ENCODE results near the gene RAB11FIP5. TPM values are rescaled to one million over a fixed set of nuclear protein-coding genes. Genes with fewer than 3 reads are reported as not detected.

RAB11FIP5 gene
- total and polyA plus RNA-seq, 10 of the 15 experiments (the other 5 are each of a cell fraction or from before 2014, with no cell fraction given) = 0.03 to 0.20 (median 0.06) TPM; not detected in 6

DNA sequence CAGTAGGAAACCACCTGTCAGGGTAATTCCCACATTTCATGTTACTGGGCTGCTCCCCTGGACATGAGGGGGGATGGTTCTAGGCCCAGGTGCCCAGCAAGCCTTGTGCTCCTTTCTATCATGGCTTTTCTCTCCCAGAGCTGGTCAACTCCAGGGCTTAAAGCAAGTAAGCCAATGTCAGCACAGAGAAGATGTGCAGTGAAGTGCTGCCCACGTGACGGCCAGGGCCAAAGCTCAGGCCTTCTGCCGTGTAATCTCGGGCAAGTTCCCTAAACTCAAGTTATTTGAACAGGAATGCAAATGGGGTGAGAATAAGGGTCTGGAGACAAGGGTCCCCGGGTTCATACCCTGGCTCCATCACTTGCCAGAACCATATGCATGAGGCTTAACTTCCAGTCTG, 57.8 kb downstream of the RAB11FIP5 start:
- Histone ChIP-seq H3K27me3 (replicated peaks in 1 of 2; ENCODE audit: control insufficient read depth in 2 of 2, insufficient read depth in 2 of 2, low read length in 1 of 2) (no peaks in the 10 kb centered on the region), H3K4me2 (ENCODE audit: control insufficient read depth, insufficient read depth) (no peak overlapping the region), H3K27ac (ENCODE audit: control insufficient read depth, insufficient read depth) (no peak overlapping the region), H3K4me3 (no peak overlapping the region), H2AFZ (ENCODE audit: control insufficient read depth, low read depth, low read length) (no peak overlapping the region), H3K79me2 (ENCODE audit: control insufficient read depth, insufficient read depth, low read length) (no peaks in the 10 kb centered on the region), H3K4me1 (ENCODE audit: control insufficient read depth, insufficient read depth, low read length) (no peaks in the 10 kb centered on the region), H3K36me3 (ENCODE audit: control insufficient read depth in 2 of 2, insufficient read depth in 2 of 2, low read length in 1 of 2) (no peaks in the 10 kb centered on the region), H3K9me3 (replicated peaks; ENCODE audit: control insufficient read depth, insufficient read depth, low read length) (no peaks in the 10 kb centered on the region; the same call in 2 of the 3 replicates), H4K20me1 (ENCODE audit: control insufficient read depth, insufficient read depth) (no peaks in the 10 kb centered on the region), H3K9ac (ENCODE audit: control insufficient read depth, insufficient read depth, low read length) (no peak overlapping the region)
- in situ Hi-C loops (cut with MboI) (no loop called here), intact Hi-C loops (cut with micrococcal nuclease; ENCODE audit: unreplicated experiment) (no loop called here)
- ChIA-PET POLR2A (no interaction called here), RAD21 (ENCODE audit: unreplicated experiment) (no interaction called here), CTCF (no interaction called here), SMC1A (ENCODE audit: uncharacterized antibody, unreplicated experiment) (no interaction called here)
- no TSS peak for BruUV-seq (replicated peaks)
- DNase-seq (ENCODE audit: low read depth, low spot score) (no peak), FAIRE-seq (no peak), ATAC-seq (no peak)
- 77% methylated on average over 5 of the region's 5 CpGs for WGBS (ENCODE audit: insufficient coverage, insufficient replicate concordance, low lambda C conversion rate, missing lambda C conversion rate)
- TF ChIP-seq TAF1 (IDR thresholded peaks at IDR 0.05; ENCODE audit: borderline replicate concordance, low read depth, low read length) (no peak), SREBF1 (IDR thresholded peaks at IDR 0.05; ENCODE audit: low read length) (no peak), FOXM1 (IDR thresholded peaks at IDR 0.05; ENCODE audit: low read depth, low read length) (no peak), MTA2 (IDR thresholded peaks at IDR 0.05; ENCODE audit: low read depth) (no peak), CHD1 (IDR thresholded peaks at IDR 0.05; ENCODE audit: low read depth, low read length) (no peak), WRNIP1 (IDR thresholded peaks at IDR 0.05; ENCODE audit: borderline replicate concordance, low read depth, low read length) (no peak), ESRRA (IDR thresholded peaks at IDR 0.05; ENCODE audit: low read length) (no peak)

DNA sequence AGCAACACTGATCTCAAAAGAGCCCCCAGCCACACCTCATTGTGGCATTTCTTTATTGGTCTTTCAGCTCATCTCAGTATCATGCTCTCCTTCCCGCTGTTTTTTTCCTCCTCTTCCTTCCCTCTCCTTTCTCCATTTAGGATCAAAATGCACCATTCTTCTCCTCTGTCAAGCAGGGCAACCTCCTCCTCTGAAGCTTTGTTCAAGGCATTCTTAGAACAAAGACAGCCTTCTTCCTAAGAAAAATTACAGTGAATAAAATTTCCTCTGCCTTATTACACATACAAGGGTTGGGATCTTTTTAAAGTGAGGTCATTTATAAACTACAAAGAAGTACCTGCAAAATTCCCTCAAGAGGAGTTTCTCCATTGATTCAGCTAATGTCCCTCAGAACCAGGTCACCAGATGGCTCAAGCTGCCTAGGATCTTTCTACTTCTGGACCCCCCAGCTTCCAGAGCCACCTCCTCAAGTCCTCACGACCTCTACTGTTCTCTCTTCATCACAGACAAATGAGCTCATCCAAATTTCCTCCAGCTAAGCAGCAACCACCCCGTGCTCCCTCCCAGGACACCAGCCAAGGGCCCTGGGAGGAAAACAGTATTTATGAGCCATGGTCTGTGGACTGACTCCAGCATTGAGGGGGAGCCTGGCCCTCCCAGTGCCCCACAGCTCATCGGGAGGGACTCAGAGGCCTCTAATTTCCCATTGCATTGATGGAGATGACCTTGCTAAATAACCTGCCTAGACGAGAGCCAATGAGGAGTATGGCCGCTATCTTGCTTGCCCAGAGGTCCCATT, 59.2 kb downstream of the RAB11FIP5 start:
- in situ Hi-C loops (cut with MboI) (no loop called here), intact Hi-C loops (cut with micrococcal nuclease; ENCODE audit: unreplicated experiment) (no loop called here)
- SMC1A ChIA-PET (ENCODE audit: uncharacterized antibody, unreplicated experiment) = interaction anchor here (0.6 kb wide), 1 partner anchor 49 kb away, joined by 3 read pairs; no protein-coding TSS in a partner anchor
- POLR2A ChIA-PET = interaction anchor here (0.6 to 0.7 kb wide), 2 partner anchors 108 to 149 kb away, joined by 3 to 5 read pairs; partner anchors contain the start of gene NOTO
- Histone ChIP-seq H3K4me3 (no peak overlapping the region), H2AFZ (ENCODE audit: control insufficient read depth, low read depth, low read length) (no peak overlapping the region), H3K4me1 (ENCODE audit: control insufficient read depth, insufficient read depth, low read length) (no peaks in the 10 kb centered on the region), H3K36me3 (ENCODE audit: control insufficient read depth in 2 of 2, insufficient read depth in 2 of 2, low read length in 1 of 2) (no peaks in the 10 kb centered on the region), H3K4me2 (ENCODE audit: control insufficient read depth, insufficient read depth) (no peak overlapping the region), H3K9ac (ENCODE audit: control insufficient read depth, insufficient read depth, low read length) (no peak overlapping the region), H3K27ac (ENCODE audit: control insufficient read depth, insufficient read depth) (no peak overlapping the region), H4K20me1 (ENCODE audit: control insufficient read depth, insufficient read depth) (no peaks in the 10 kb centered on the region), H3K27me3 (replicated peaks in 1 of 2; ENCODE audit: control insufficient read depth in 2 of 2, insufficient read depth in 2 of 2, low read length in 1 of 2) (no peaks in the 10 kb centered on the region), H3K79me2 (ENCODE audit: control insufficient read depth, insufficient read depth, low read length) (no peaks in the 10 kb centered on the region), H3K9me3 (replicated peaks; ENCODE audit: control insufficient read depth, insufficient read depth, low read length) (no peaks in the 10 kb centered on the region; the same call in 2 of the 3 replicates)
- FAIRE-seq (no peak), DNase-seq (ENCODE audit: low read depth, low spot score) (no peak), ATAC-seq (no peak)
- no TSS peak for BruUV-seq (replicated peaks)
- RAD21 ChIA-PET (ENCODE audit: unreplicated experiment) = interaction anchor here (1.1 kb wide), 1 partner anchor 159 kb away, joined by 3 read pairs; no protein-coding TSS in a partner anchor
- WGBS (ENCODE audit: insufficient coverage, insufficient replicate concordance, low lambda C conversion rate, missing lambda C conversion rate) = 30% methylated on average over 6 of the region's 6 CpGs
- CTCF ChIA-PET = interaction anchor here (1.2 kb wide), 1 partner anchor 124 kb away, joined by 5 read pairs; no protein-coding TSS in a partner anchor
- no peak for TF ChIP-seq MXI1 (IDR thresholded peaks at IDR 0.05; ENCODE audit: low read depth, low read length)
- TF ChIP-seq NR2C2 (IDR thresholded peaks at IDR 0.05; ENCODE audit: borderline replicate concordance, control insufficient read depth, insufficient read length, low read depth) = no peak
- TF ChIP-seq HDGF (IDR thresholded peaks at IDR 0.05) = no peak
- TF ChIP-seq TARDBP (IDR thresholded peaks at IDR 0.05; ENCODE audit: borderline replicate concordance) = no peak
- TF ChIP-seq SMC3 (IDR thresholded peaks at IDR 0.05; ENCODE audit: borderline replicate concordance, low read length) = no peak
- TF ChIP-seq CBX5 (IDR thresholded peaks at IDR 0.05; ENCODE audit: low read depth) = no peak
- no peak for TF ChIP-seq RB1 (IDR thresholded peaks at IDR 0.05; ENCODE audit: borderline replicate concordance)
- no peak for TF ChIP-seq FOS (IDR thresholded peaks at IDR 0.05; ENCODE audit: borderline replicate concordance, extremely low read depth, insufficient read length)
- no peak for TF ChIP-seq POLR2A (IDR thresholded peaks at IDR 0.05; ENCODE audit: low read depth, low read length)
- no peak for TF ChIP-seq CREB1 (IDR thresholded peaks at IDR 0.05; ENCODE audit: low read depth)
